Peyer's patch (tissue), 4 donors: Measurements from ENCODE around the gene PHGDH. TPM values are rescaled to one million over a fixed set of nuclear protein-coding genes. Genes with fewer than 3 reads are reported as not detected.
A peak's percentile ranks its signal among the peaks of the same experiment; 100 is the strongest.

Source experiments
- DNase-seq, 3 donors: peaks; one replicate each; pipeline ENCODE4 v3.0.0-alpha.2; 2017 to 2019
- H3K27ac ChIP-seq, 4 donors: fragments of 200-600 bp; sonication (generic); one replicate each; pipeline ENCODE4 v1.5.1; 2016 to 2019
- H3K27me3 ChIP-seq, 2 donors: fragments of 200-600 bp; sonication (generic); one replicate each; pipeline ENCODE4 v1.5.1; 2019
- H3K36me3 ChIP-seq, 3 donors: fragments of 200-600 bp; sonication (generic); one replicate each; pipeline ENCODE4 v1.5.1; 2016 to 2019
- H3K4me1 ChIP-seq, 4 donors: fragments of 200-600 bp; sonication (generic); one replicate each; pipeline ENCODE4 v1.5.1; 2016 to 2019
- H3K4me3 ChIP-seq, 4 donors: fragments of 200-600 bp; sonication (generic); 1 replicate in 3 of 4; 2 replicates in 1 of 4; pipeline ENCODE4 v1.5.1; 2016 to 2019; ENCODE audit warnings: mild to moderate bottlenecking in 1 of 4
- H3K9me3 ChIP-seq, 4 donors: fragments of 200-600 bp; sonication (generic); one replicate each; pipeline ENCODE4 v1.5.1; 2016 to 2019; ENCODE audit warnings: mild to moderate bottlenecking in 1 of 4
- CTCF ChIP-seq, 6 experiments: fragments of 450-650 bp in 4 of 6; fragments of 200-600 bp in 2 of 6; sonication (generic) in 1 of 6; IDR thresholded peaks; one replicate each; pipeline ENCODE4 v1.5.1; 2017 to 2019; ENCODE audit warnings: antibody characterized with exemption in 6 of 6, mild to moderate bottlenecking in 3 of 6, moderate library complexity in 1 of 6
- POLR2A ChIP-seq, 2 donors: fragments of 450-650 bp; IDR thresholded peaks; one replicate each; pipeline ENCODE4 v1.5.1; 2017; ENCODE audit warnings: antibody characterized with exemption in 2 of 2, mild to moderate bottlenecking in 2 of 2, moderate library complexity in 2 of 2
- total RNA-seq, 4 donors: library from RNA; depleted of rRNA; stranded (reverse); fragments of >200 nt; gene quantifications; one replicate each; pipeline ENCODE4 v1.1.0, GENCODE V29; 2016

PHGDH gene
- total RNA-seq, 4 donors from 2014 or later, result 2.8 to 19.0 (median 4.3) TPM

GRCh38 chr1:119727991-119728390, 16.3 kb downstream of the PHGDH start:
- H3K4me3 ChIP-seq, result no peak overlapping the region
- H3K27ac ChIP-seq, result no peak overlapping the region
- TF ChIP-seq CTCF (IDR thresholded peaks at IDR 0.05) (no peak), POLR2A (IDR thresholded peaks at IDR 0.05) (no peak)
- H3K36me3 ChIP-seq, result no peaks in the 10 kb centered on the region
- H3K9me3 ChIP-seq, result no peaks in the 10 kb centered on the region
- no peaks in the 10 kb centered on the region for H3K4me1 ChIP-seq
- no peaks in the 10 kb centered on the region for H3K27me3 ChIP-seq
- no peak for DNase-seq

- Histone ChIP-seq H3K4me1 (no peaks in the 10 kb centered on the region), H3K4me3 (no peak overlapping the region), H3K36me3 (no peaks in the 10 kb centered on the region), H3K27ac (no peak overlapping the region), H3K9me3 (no peaks in the 10 kb centered on the region), H3K27me3 (no peaks in the 10 kb centered on the region)
- DNase-seq, result no peak
- TF ChIP-seq CTCF (IDR thresholded peaks at IDR 0.05), result no peak
- TF ChIP-seq POLR2A (IDR thresholded peaks at IDR 0.05), result no peak
Measured at GRCh38 chr1:119729044-119729443, 17.3 kb downstream of the PHGDH start.

GRCh38 chr1:119731060-119731459, 19.3 kb downstream of the PHGDH start:
- TF ChIP-seq CTCF (IDR thresholded peaks at IDR 0.05), result no peak
- TF ChIP-seq POLR2A (IDR thresholded peaks at IDR 0.05), result no peak
- Histone ChIP-seq H3K27me3 (no peaks in the 10 kb centered on the region), H3K9me3 (no peaks in the 10 kb centered on the region), H3K4me1 (no peaks in the 10 kb centered on the region), H3K27ac (no peak overlapping the region), H3K4me3 (no peak overlapping the region), H3K36me3 (no peaks in the 10 kb centered on the region)
- no peak for DNase-seq

GRCh38 chr1:119731741-119732430, 20.2 kb downstream of the PHGDH start:
- Histone ChIP-seq H3K36me3 (no peaks in the 10 kb centered on the region), H3K27me3 (no peaks in the 10 kb centered on the region), H3K9me3 (no peaks in the 10 kb centered on the region), H3K4me3 (no peak overlapping the region), H3K4me1 (no peaks in the 10 kb centered on the region), H3K27ac (no peak overlapping the region)
- TF ChIP-seq CTCF (IDR thresholded peaks at IDR 0.05) (no peak), POLR2A (IDR thresholded peaks at IDR 0.05) (no peak)
- peak in 1 of 3 donors; percentile 8 for DNase-seq

- H3K4me1 ChIP-seq, result peaks cover 0 to 5% (median 0%) of the 10 kb centered on the region in 4 donors
- H3K27ac ChIP-seq, result no peak overlapping the region
- H3K4me3 ChIP-seq, result no peak overlapping the region
- TF ChIP-seq CTCF (IDR thresholded peaks at IDR 0.05) (no peak), POLR2A (IDR thresholded peaks at IDR 0.05) (no peak)
- no peaks in the 10 kb centered on the region for H3K27me3 ChIP-seq
- no peaks in the 10 kb centered on the region for H3K9me3 ChIP-seq
- DNase-seq, result peak in 1 of 3 donors; percentile 16
- no peaks in the 10 kb centered on the region for H3K36me3 ChIP-seq
Measured at GRCh38 chr1:119732465-119733168, 20.9 kb downstream of the PHGDH start.
